Placental pericyte (primary cell): ENCODE results near the gene IFI44L. TPM values are rescaled to one million over a fixed set of nuclear protein-coding genes. Genes with fewer than 3 reads are reported as not detected.

ENCODE experiments used
- total RNA-seq: library from RNA; depleted of rRNA; stranded (reverse); fragments of >200 nt; gene quantifications from 2 replicates; pipeline ENCODE4 v1.2.3, GENCODE V29; 2012

Gene IFI44L
- 1.3 and 3.0 TPM in 2 replicates for total RNA-seq

DNA sequence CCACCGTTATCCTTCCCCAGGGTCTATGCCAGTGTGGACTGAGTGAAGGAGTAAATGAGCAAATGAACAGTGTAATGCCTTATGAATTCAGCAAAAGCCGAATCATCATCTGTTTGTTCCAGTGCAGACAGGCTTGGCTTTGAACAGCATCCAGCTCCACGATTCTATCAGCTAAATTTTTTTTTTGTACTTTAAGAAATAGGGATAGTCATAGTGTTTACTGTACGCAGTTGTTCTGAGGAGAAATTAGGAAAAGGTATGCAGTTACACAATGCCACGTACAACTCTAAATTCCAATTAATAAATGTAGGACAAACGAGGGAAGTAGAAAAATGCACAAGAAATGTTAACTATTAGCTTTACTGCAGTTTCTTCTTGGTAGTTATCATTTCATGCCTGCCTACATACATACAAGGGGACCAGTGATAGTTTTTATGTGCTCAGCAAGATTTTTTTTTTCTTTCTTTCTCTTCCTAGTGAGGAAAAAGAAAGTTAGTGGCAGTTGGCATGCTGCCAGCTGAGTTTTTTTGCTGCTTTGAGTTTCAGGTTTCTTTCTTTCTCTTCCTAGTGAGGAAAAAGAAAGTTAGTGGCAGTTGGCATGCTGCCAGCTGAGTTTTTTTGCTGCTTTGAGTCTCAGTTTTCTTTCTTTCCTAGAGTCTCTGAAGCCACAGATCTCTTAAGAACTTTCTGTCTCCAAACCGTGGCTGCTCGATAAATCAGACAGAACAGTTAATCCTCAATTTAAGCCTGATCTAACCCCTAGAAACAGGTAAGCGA lies at the start of gene IFI44L:
Gene IFI44L (plus strand): TSS at position 646 of the 777 bp plus-strand sequence. CDS start 7,468 bp downstream, outside the sequence.

DNA sequence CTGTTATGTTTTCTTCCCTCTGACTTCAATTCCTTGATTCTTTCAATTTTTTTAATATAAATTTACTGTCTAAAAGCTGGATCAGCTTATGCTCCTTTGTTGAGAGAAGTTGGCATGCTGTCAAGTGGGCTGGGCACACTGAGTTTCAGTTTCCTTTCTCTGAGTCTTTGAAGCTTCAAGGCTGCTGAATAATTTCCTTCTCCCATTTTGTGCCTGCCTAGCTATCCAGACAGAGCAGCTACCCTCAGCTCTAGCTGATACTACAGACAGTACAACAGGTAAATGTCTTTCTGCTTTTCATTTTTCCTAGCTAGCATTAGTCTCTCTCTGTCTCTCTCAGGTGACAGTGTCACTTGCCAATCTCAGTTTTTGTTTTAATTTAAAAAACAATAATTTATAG lies 29.4 kb downstream of the IFI44L start, which contains the start of gene IFI44:
Gene IFI44 (plus strand): TSS at position 204 of the 400 bp plus-strand sequence. CDS start 365 bp downstream, outside the sequence.

Other genes starting within 250 kb of the IFI44L start
- gene PTGFR, start 129.5 kb upstream of the IFI44L start, total RNA-seq = 4.6 and 9.3 TPM in 2 replicates
- gene IFI44, start 29.4 kb downstream of the IFI44L start, total RNA-seq = 3.3 and 17.2 TPM in 2 replicates